Gastroesophageal sphincter (tissue), 4 donors: ENCODE measurements around the gene RABGGTA. TPM values are rescaled to one million over a fixed set of nuclear protein-coding genes. Genes with fewer than 3 reads are reported as not detected.
A peak's percentile ranks its signal among the peaks of the same experiment; 100 is the strongest.

ENCODE experiments used
- ATAC-seq: fragments of 150-250 bp; one replicate; pipeline ENCODE4 v1.9.1; 2016; ENCODE audit warnings: mild to moderate bottlenecking, moderate library complexity
- H3K27ac ChIP-seq, 4 donors: fragments of 200-600 bp; sonication (generic) in 3 of 4; 1 replicate in 3 of 4; 2 replicates in 1 of 4; pipeline ENCODE4 v1.5.1; 2016 to 2019
- H3K27me3 ChIP-seq: fragments of 200-600 bp; sonication (generic); one replicate; pipeline ENCODE4 v1.5.1; 2019
- H3K36me3 ChIP-seq, 2 donors: fragments of 200-600 bp; sonication (generic); one replicate each; pipeline ENCODE4 v1.5.1; 2019; ENCODE audit warnings: control low read depth in 1 of 2
- H3K4me1 ChIP-seq, 3 donors: fragments of 200-600 bp; sonication (generic); 1 replicate in 2 of 3; 2 replicates in 1 of 3; pipeline ENCODE4 v1.5.1; 2016 to 2019; ENCODE audit warnings: control low read depth in 2 of 3
- H3K4me3 ChIP-seq, 2 donors: fragments of 200-600 bp; sonication (generic); one replicate each; pipeline ENCODE4 v1.5.1; 2019; ENCODE audit warnings: mild to moderate bottlenecking in 1 of 2, moderate library complexity in 1 of 2
- H3K9me3 ChIP-seq, 3 donors: fragments of 200-600 bp; sonication (generic); one replicate each; pipeline ENCODE4 v1.5.1; 2017 to 2019; ENCODE audit warnings: control low read depth in 2 of 3
- CTCF ChIP-seq, 4 experiments: fragments of 200-600 bp in 2 of 4; fragments of 450-650 bp in 2 of 4; sonication (generic) in 1 of 4; IDR thresholded peaks; one replicate each; pipeline ENCODE4 v1.5.1; 2017 to 2019; ENCODE audit warnings: antibody characterized with exemption in 4 of 4, mild to moderate bottlenecking in 2 of 4, moderate library complexity in 2 of 4
- EP300 ChIP-seq: sonication (generic); formaldehyde crosslinking; IDR thresholded peaks from one replicate; pipeline ENCODE4 v1.6.1; 2017; ENCODE audit warnings: antibody characterized with exemption, mild to moderate bottlenecking
- POLR2A ChIP-seq, 2 donors: fragments of 450-650 bp; IDR thresholded peaks; one replicate each; pipeline ENCODE4 v1.6.1; 2017; ENCODE audit warnings: antibody characterized with exemption in 2 of 2, mild to moderate bottlenecking in 2 of 2, moderate library complexity in 1 of 2
- POLR2AphosphoS5 ChIP-seq: sonication (generic); formaldehyde crosslinking; IDR thresholded peaks from one replicate; pipeline ENCODE4 v1.6.1; 2017; ENCODE audit warnings: antibody characterized with exemption
- WGBS, 2 donors: methylation state at CpG; one replicate each; pipeline ENCODE4 v1.1.5; 2018; ENCODE audit warnings: low coverage in 1 of 2; 5-methylcytosine and 5-hydroxymethylcytosine counted together
- total RNA-seq, 4 donors: library from RNA; depleted of rRNA; stranded (reverse); fragments of >200 nt; gene quantifications; one replicate each; pipeline ENCODE4 v1.1.0, GENCODE V29; 2016

Gene RABGGTA
- total RNA-seq, 4 donors from 2014 or later, result 12.9 to 27.6 (median 16.5) TPM

- no peak overlapping the region for H3K27ac ChIP-seq
- H3K4me3 ChIP-seq, result no peak overlapping the region
- H3K9me3 ChIP-seq, result no peaks in the 10 kb centered on the region
- TF ChIP-seq POLR2A (IDR thresholded peaks at IDR 0.05), result no peak
- no peak for TF ChIP-seq EP300
- no peak for TF ChIP-seq CTCF (IDR thresholded peaks at IDR 0.05)
- no peak for TF ChIP-seq POLR2AphosphoS5
- H3K27me3 ChIP-seq, result no peaks in the 10 kb centered on the region
- H3K36me3 ChIP-seq, result no peaks in the 10 kb centered on the region
- 86 to 90% methylated on average over 6 to 8 of the region's 11 CpGs for WGBS, 2 donors
- no peaks in the 10 kb centered on the region for H3K4me1 ChIP-seq
- ATAC-seq, result peak; percentile 16
These were observed 6.4 kb upstream of the RABGGTA start for GRCh38 chr14:24277606-24278321.

- no peak overlapping the region for H3K4me3 ChIP-seq
- H3K9me3 ChIP-seq, result no peaks in the 10 kb centered on the region
- 86 to 91% methylated on average over 6 of the region's 6 CpGs for WGBS, 2 donors
- no peaks in the 10 kb centered on the region for H3K27me3 ChIP-seq
- no peak overlapping the region for H3K27ac ChIP-seq
- no peak for TF ChIP-seq POLR2A (IDR thresholded peaks at IDR 0.05)
- TF ChIP-seq POLR2AphosphoS5, result no peak
- TF ChIP-seq CTCF (IDR thresholded peaks at IDR 0.05), result no peak
- no peak for TF ChIP-seq EP300
- H3K36me3 ChIP-seq, result no peaks in the 10 kb centered on the region
- no peak for ATAC-seq
- peaks cover 0 to 7% (median under 1%) of the 10 kb centered on the region in 3 donors for H3K4me1 ChIP-seq
These were observed 5.7 kb upstream of the RABGGTA start for GRCh38 chr14:24277071-24277470.

GRCh38 chr14:24274101-24274543, 2.7 kb upstream of the RABGGTA start:
- Histone ChIP-seq H3K4me1 (peaks cover 0 to 19% (median 6%) of the 10 kb centered on the region in 3 donors), H3K9me3 (no peaks in the 10 kb centered on the region), H3K4me3 (no peak overlapping the region), H3K36me3 (peaks cover 0 to 10% of the 10 kb centered on the region in 2 donors), H3K27me3 (no peaks in the 10 kb centered on the region), H3K27ac (no peak overlapping the region)
- TF ChIP-seq CTCF (IDR thresholded peaks at IDR 0.05) (no peak), POLR2AphosphoS5 (no peak), POLR2A (IDR thresholded peaks at IDR 0.05) (no peak), EP300 (no peak)
- 72 to 75% methylated on average over 2 of the region's 3 CpGs for WGBS, 2 donors
- ATAC-seq, result no peak

GRCh38 chr14:24273422-24273998, 2.1 kb upstream of the RABGGTA start:
- TF ChIP-seq CTCF (IDR thresholded peaks at IDR 0.05) (no peak), EP300 (no peak), POLR2A (IDR thresholded peaks at IDR 0.05) (no peak), POLR2AphosphoS5 (no peak)
- Histone ChIP-seq H3K4me1 (peaks cover 0 to 19% (median 6%) of the 10 kb centered on the region in 3 donors), H3K27me3 (no peaks in the 10 kb centered on the region), H3K36me3 (peaks cover 0 to 16% of the 10 kb centered on the region in 2 donors), H3K4me3 (no peak overlapping the region), H3K9me3 (no peaks in the 10 kb centered on the region), H3K27ac (no peak overlapping the region)
- 73 to 77% methylated on average over 2 to 3 of the region's 3 CpGs for WGBS, 2 donors
- ATAC-seq, result no peak

- Histone ChIP-seq H3K4me1 (peaks cover 0 to 19% (median 6%) of the 10 kb centered on the region in 3 donors), H3K36me3 (peaks cover 0 to 27% of the 10 kb centered on the region in 2 donors), H3K27me3 (no peaks in the 10 kb centered on the region), H3K27ac (no peak overlapping the region), H3K4me3 (no peak overlapping the region), H3K9me3 (no peaks in the 10 kb centered on the region)
- no peak for ATAC-seq
- WGBS, 2 donors, result 80% methylated on average over 2 of the region's 2 CpGs
- no peak for TF ChIP-seq CTCF (IDR thresholded peaks at IDR 0.05)
- no peak for TF ChIP-seq EP300
- no peak for TF ChIP-seq POLR2A (IDR thresholded peaks at IDR 0.05)
- TF ChIP-seq POLR2AphosphoS5, result no peak
These were observed 1.1 kb upstream of the RABGGTA start for GRCh38 chr14:24272467-24272866.
